Adrenal gland (tissue), 5 donors: ENCODE measurements around the gene SPOCK1.
"Not testable (repeated sequence)": the region's sequence is repeated elsewhere in the genome, so short reads cannot be mapped to it uniquely, and the experiment has no call there.

Experiments
- POLR2A ChIP-seq, 2 donors: fragments of 450-650 bp; IDR thresholded peaks; one replicate each; pipeline ENCODE4 v1.6.1; 2017; ENCODE audit warnings: antibody characterized with exemption in 2 of 2, mild to moderate bottlenecking in 2 of 2, moderate library complexity in 1 of 2
- TF ChIP-seq, protein P1 (sequence below), 6 experiments: fragments of 450-650 bp in 4 of 6; fragments of 200-600 bp in 2 of 6; sonication (generic) in 1 of 6; IDR thresholded peaks; 1 replicate in 5 of 6; 2 replicates in 1 of 6; pipeline versions ENCODE4 v1.5.1 to v1.8.0; 2016 to 2021; ENCODE audit warnings: antibody characterized with exemption in 6 of 6, mild to moderate bottlenecking in 2 of 6, moderate library complexity in 1 of 6
- donor health status: DM: no; HTN: no; CAD: no.

DNA sequence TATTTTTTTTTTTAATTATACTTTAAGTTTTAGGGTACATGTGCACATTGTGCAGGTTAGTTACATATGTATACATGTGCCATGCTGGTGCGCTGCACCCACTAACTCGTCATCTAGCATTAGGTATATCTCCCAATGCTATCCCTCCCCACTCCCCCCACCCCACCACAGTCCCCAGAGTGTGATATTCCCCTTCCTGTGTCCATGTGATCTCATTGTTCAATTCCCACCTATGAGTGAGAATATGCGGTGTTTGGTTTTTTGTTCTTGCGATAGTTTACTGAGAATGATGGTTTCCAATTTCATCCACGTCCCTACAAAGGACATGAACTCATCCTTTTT is 351 bp upstream of the SPOCK1 start:
- TF ChIP-seq, protein P1, sequence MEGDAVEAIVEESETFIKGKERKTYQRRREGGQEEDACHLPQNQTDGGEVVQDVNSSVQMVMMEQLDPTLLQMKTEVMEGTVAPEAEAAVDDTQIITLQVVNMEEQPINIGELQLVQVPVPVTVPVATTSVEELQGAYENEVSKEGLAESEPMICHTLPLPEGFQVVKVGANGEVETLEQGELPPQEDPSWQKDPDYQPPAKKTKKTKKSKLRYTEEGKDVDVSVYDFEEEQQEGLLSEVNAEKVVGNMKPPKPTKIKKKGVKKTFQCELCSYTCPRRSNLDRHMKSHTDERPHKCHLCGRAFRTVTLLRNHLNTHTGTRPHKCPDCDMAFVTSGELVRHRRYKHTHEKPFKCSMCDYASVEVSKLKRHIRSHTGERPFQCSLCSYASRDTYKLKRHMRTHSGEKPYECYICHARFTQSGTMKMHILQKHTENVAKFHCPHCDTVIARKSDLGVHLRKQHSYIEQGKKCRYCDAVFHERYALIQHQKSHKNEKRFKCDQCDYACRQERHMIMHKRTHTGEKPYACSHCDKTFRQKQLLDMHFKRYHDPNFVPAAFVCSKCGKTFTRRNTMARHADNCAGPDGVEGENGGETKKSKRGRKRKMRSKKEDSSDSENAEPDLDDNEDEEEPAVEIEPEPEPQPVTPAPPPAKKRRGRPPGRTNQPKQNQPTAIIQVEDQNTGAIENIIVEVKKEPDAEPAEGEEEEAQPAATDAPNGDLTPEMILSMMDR (IDR thresholded peaks at IDR 0.05): not testable (repeated sequence)
- not testable (repeated sequence) for TF ChIP-seq POLR2A (IDR thresholded peaks at IDR 0.05)
